HG02852 (cell line): Measurements from ENCODE around the gene SPTBN5.

Experiments used
- ATAC-seq: cut with Tn5 transposase; IDR thresholded peaks from one replicate; pipeline ENCODE4 v1.9.1; 2021; ENCODE audit warnings: mild to moderate bottlenecking, moderate library complexity; ENCODE audit not compliant: unreplicated experiment

The SPTBN5 gene

DNA sequence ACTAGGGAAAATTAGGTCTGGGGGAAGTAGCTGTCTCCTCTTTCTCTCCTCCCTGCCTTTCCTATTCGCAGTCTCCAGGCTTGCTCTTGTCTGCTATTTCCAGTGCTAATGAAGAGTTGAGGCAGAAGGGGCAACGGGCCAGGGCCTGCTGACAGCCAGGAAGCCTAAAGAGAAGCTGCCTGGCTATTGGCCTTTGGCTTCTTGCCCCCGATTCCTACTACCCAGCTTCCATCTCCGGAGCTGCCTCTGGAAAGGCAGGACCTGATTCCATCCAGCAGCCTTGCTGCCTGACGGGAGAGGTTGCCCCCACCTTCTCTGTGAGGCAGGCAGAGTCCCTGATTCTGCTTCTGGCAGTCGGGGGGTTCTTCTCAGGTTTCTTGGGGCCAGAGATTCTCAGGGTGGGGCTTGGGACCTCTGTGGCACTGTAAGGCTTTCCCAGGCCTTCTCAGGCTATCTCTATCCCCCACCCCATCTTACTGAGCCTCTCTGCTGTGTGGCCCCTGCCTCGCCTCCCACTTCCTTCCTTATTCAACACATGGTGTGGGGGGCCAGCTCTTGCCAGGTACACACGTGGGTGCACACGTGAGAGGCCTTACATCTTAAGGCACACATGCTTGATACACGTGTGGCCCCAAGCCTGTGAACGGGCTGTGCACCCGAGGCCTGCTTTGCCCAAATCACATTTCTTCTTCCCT, 84.2 kb downstream of the SPTBN5 start:
- no peak for ATAC-seq

DNA sequence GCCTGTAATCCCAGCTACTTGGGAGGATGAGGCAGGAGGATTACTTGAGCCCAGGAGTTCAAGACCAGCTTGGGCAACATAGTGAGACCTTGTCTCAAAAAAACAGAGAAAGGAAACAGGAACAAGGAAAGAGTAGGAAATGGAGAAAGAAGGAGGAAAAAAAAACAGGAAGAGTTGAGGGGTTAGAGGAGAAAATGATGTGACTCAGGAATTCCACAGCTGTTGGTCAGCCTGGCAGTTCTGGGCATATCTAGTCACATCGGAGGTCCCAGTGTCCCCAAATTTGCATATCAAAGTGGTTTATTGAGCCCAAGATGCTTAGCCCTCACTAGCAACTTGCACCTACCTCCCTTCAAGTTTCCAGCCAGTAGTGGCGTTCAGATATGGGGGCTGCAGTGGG, 84.7 kb downstream of the SPTBN5 start:
- ATAC-seq: no peak

DNA sequence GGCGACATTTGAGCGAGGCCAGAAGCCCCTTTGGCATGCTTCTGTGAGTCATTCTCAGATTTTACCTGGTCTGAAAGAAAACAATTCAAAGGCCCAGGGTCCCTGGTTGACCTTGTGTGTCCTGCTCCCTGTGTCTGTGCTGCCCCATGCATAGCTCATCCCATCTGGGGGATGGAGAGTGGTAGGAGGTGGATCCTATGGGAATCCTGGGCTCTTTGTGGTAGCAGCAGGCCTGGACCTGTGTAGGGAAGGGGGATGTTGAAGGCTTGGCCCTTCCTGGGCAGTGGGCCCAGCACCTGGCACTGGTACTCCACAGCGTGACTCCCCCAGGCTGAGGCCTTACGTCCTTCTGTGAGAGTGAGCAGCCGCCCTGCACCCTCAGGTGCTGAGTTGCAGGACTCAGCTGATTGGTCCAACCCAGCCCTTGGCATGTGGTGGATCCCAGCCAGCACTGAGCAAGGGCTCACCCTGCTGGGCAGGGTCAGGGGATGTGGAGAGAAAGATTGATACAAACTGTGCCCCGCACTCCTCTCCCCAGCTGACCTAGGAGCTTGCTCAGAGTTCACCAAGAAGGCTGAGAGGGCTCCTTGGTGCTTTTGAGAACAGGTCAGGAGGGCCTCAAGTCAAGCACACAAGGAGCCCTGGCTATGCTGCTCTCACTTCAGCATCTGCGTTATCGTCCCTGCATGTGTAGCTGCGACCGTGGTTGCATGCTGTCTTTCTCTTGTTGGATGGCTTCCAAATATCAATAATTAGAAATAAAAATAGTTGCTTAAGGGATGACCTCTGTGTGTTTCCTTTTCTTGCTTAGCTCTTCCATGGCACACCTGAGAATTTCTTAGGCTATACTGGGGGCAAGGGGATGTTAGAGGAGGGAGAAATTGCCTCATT, 87.3 kb downstream of the SPTBN5 start:
- no peak for ATAC-seq

DNA sequence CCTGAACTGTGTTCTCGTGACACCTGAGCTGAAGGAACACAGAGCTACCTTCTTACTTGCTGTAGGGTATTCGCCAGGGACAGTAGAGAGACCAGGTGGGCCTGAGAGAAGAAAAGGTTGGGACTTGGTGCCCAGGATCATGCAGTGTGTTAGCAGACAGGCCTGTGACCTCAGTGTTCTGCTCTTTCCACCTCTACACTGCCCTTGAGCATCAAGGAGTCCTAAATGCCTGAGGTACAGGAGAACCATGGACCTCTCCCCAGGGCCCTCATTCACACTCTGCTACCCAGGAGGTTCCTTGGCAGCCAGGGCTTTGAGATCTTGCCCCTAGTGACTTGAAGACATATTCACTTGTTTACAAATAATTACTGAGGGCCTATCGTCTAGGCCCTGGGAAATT, 88.1 kb downstream of the SPTBN5 start:
- no peak for ATAC-seq

DNA sequence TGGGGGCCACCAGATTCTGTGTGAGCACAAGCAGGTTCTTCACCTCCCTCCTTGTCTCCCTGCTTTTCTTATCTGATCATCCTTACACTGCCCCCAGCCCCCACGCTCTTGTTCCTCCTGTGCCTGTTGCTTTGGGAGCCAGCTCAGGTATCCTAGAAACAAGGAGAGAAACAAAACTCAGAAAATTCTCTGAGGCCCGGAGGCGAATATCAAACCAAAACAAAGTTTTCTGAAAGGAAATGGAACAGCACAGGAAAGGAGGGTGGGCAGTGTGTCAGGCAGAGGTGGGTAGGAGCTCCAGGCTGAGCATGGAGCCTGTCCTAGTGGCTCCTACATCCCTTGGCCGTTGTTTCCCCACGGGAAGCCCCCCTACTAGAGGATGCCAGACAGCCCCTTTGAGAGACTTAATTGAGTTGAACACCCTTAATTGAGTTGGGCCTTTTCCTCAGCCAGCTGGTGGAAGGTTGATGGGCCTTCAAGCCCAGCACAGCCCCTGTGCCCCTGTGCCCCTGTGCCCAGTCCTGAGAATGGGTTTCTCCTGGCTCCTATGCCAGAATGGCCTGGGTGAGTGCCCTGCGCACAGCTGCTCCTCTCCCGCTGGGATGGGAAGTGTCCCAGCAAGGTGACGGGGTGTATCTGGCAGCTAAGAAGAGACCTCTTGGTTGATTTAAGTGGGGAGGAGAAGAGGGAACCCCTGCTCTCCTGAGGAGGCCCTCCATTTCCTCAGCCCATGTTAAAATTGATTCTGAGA, 88.8 kb downstream of the SPTBN5 start:
- ATAC-seq: no peak

DNA sequence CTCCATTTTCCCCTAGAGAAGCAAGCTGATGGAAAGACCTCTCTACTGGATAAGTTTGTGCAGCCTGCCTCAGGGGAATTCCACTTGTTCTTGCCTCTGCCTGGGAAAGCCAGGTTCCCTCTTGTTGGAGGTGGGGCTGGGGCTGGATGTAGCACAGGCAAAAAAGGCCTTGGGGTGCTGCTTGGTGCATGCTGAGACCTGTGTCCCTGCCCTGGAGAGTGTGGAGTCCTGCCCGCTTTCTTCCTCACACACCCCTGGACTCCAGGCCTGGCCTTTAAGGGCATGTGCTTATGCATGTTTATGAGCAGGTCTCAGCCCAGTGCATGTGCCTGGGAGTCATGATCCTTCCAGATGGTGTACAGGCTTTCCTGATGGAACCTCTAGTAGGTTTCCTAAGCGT, 89.5 kb downstream of the SPTBN5 start:
- no peak for ATAC-seq

DNA sequence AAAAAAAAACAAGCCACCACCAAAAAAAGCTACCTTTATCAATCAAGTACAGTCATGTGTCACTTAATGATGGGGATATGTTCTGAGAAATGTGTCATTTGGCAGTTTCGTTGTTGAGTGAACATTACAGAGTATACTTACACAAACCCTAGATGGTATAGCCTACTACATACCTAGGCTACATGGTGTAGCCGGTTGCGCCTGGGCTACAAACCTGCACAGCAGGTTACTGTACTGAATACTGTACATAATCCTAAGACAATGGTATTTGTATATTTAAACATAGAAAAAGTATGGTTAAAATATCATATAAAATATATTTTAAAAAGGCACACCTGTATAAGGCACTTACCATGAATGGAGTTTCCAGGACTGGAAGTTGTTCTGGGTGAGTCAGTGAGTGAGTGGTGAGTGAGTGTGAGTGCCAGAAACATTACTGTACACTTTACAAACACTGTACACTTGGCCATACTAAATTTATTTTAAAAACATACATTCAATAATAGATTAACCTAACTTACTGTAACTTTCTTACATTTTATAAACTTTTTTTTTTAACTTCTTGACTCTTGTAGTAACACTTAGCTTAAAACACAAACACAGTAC, 91.9 kb downstream of the SPTBN5 start:
- no peak for ATAC-seq

DNA sequence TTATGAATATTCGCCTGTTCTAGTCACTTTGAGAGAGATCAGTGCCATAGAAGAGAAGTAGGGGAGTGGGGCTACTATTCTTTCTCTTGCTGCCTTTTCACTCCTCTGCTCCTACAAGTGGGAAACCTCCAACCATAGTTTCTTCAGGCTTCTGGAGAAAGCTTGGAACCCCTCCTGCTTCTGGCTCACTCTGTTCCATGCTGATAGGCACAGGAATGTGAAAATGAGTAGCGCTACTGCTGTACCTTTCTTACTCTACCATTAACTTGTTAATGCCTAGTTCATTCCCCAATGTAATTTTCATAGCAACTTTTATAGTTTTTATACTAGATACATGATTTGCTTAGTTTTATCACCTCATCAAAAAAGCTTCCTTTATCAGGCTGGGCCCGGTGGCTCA, 92.7 kb downstream of the SPTBN5 start:
- ATAC-seq: no peak

DNA sequence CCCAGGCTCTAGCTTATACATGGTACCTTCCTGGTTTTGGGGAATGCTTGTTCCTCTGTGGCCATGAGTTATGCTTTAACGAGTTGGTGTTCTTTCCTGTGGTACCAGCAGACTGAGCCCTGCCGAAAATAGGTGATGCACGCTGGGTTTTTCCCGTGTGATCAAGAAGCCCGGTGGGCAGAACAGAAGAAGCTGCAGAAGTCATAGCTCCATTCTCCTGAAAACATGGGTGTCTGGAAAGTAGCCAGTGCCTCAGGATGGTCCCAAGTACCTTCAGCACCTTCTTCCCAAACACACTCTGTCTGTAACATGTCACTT, 94.4 kb downstream of the SPTBN5 start:
- ATAC-seq: no peak

DNA sequence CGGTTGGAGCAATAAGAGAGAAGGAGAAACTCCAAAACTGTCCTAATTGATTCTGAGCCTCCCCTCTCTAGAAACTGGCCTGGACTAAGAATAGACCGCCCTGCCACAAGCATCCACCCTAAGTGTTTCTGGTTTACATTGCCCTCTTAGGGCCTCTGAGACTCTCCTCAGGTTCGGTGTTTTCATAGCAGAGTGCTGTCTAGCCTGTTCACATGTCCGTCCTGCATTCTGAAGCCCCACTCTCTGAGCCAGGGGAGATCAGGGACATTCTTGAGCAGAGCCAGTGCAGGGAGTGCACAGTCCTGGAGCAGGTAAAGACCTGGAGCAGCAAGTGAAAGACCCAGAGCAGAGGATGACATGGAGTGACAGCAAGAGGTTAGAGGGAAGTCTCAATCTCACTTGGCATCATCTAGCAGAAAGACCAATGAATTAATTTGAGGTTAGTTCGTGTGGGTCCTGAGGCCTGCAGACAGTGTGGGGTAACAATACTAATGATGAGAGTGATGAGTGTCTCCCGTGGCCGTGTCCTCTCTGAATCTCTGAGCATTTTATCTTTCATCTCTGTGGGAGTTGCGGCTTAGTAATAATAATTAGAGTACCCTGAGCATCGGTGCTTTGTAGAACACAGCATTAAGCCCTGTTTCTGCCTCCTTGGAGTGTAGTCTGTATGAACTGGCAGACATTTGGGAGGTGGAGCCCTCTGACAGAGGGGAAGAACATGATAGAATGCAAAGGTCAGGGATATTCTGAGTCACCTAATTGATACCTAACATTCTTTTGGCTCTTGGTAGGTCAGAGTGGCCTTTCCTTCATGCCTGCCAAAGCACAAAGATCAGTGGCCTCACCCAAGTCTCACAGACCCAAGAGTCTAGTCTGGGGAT, 95.0 kb downstream of the SPTBN5 start:
- ATAC-seq: no peak
